PC-3 (cell line): ENCODE measurements around the gene EME2.

ENCODE experiments used
- EZH2 ChIP-seq: fragments of 300-600 bp; sonication (generic); IDR thresholded peaks from one replicate; pipeline ENCODE4 v1.6.1; 2017; ENCODE audit warnings: antibody characterized with exemption, mild to moderate bottlenecking, low read length; ENCODE audit not compliant: unreplicated experiment
- EZH2phosphoT487 ChIP-seq: fragments of 300-600 bp; sonication (generic); IDR thresholded peaks from 2 replicates; pipeline ENCODE4 v1.6.1; 2018; ENCODE audit warnings: mild to moderate bottlenecking, antibody characterized with exemption, low read length, borderline replicate concordance
- TF ChIP-seq, protein P1 (sequence below): fragments of 300-600 bp; sonication (generic); conservative IDR thresholded peaks from 2 replicates; pipeline ENCODE4 v1.5.1; 2017; ENCODE audit warnings: antibody characterized with exemption, low read depth, mild to moderate bottlenecking, low read length

DNA sequence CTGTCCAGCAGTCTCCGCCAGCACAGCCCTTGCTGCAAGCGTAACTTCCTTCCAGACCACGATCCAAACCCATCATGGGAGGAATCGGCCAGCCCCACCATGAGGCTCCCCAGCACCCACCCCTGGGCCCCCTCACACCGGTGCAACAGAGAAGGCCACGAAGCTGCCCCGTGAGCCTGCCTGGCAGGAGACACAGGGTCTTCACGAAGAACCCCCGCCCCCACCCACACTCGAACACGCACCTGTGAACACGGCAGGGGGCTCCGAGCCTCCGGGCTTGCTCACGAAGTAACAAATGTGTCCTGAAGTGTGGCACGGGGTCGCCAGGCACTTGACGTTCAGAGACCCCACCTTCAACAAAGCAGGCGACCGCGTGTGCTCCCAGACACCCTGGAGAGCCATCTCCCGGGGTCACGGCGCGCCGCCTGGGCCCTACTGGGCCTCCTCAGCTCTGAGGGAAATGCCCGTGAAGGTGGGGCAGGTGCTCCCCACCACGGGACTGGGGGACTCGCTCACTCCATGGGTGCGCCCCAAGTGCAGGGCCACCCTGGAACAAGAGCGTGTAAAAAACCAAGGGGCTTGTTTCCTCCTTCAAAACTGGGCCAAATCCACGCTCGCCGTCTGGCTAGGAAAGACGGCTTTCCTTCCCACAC, 46.4 kb downstream of the EME2 start:
- TF ChIP-seq, protein P1, sequence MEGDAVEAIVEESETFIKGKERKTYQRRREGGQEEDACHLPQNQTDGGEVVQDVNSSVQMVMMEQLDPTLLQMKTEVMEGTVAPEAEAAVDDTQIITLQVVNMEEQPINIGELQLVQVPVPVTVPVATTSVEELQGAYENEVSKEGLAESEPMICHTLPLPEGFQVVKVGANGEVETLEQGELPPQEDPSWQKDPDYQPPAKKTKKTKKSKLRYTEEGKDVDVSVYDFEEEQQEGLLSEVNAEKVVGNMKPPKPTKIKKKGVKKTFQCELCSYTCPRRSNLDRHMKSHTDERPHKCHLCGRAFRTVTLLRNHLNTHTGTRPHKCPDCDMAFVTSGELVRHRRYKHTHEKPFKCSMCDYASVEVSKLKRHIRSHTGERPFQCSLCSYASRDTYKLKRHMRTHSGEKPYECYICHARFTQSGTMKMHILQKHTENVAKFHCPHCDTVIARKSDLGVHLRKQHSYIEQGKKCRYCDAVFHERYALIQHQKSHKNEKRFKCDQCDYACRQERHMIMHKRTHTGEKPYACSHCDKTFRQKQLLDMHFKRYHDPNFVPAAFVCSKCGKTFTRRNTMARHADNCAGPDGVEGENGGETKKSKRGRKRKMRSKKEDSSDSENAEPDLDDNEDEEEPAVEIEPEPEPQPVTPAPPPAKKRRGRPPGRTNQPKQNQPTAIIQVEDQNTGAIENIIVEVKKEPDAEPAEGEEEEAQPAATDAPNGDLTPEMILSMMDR = no peak
- TF ChIP-seq EZH2 (no peak), EZH2phosphoT487 (no peak)
